Stimulated activated CD8-positive, alpha-beta memory T cell treated with anti-CD3 and anti-CD28 coated beads, Interleukin-12 subunit alpha, Interleukin-12 subunit beta, amount 100 ng/mL, for 24 hours (primary cell): ENCODE results near the gene RASEF.
"Not testable (repeated sequence)": the region's sequence is repeated elsewhere in the genome, so short reads cannot be mapped to it uniquely, and the experiment has no call there.

Experiments used
- DNase-seq: peaks from one replicate; pipeline ENCODE4 v3.0.0-alpha.2; 2020; ENCODE audit errors: extremely low read depth

Gene RASEF

DNA sequence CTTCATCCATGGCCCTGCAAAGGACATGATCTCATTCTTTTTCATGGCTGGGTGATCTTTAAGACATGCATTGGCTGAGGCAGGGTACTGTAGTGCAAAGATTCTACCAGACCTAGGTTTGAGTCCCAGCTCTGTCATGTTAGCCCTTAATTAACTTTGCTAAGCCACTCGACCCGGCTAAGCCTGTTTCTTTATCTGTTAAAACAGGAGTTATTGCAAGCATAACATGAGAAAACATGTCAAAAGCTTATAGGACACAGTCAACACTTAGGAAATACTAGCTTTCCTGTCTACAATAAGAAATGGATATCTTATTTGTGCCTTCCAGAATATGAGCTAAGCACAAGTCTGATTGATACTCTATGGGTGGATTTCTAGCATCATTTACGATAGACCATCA lies 92.6 kb downstream of the RASEF start:
- no peak for DNase-seq

DNA sequence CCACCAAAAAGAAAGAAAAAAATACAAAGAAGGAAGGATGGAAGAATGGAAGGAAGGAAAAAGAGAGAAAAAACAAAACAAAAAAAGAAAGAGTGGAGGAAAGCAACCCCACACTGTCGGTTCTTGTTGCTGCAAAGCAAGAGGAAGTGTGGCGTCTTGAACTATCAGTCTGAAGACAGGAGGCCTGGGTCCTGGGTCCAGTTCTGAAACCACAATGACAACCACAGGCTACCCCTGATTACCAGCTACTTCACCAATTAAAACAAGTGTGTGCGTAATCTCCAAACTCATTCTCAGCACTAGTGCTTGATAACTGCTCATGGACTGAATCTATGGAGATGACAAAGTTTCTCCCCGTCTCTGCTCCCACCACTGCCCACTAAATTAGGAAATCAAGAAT lies 93.7 kb downstream of the RASEF start:
- no peak for DNase-seq

DNA sequence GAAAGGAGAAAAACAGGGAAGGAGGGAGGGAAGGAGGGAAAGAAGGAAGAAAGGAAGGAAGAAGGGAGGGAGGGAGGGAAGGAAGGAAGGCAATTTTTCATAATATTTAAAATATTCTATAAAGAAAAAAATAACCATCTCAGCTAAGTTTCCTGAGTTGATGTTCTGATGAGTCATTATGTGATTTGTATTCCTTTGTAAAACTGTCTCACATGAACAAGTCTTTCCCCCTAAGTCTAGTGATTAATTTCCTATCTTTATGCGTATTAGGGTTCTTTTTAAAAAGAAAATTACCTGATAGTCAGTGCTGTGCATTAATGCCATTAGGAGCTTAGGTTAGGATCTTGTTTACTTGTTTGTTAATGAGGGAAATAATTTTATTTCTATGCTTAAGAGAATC lies 94.1 kb downstream of the RASEF start:
- no peak for DNase-seq

DNA sequence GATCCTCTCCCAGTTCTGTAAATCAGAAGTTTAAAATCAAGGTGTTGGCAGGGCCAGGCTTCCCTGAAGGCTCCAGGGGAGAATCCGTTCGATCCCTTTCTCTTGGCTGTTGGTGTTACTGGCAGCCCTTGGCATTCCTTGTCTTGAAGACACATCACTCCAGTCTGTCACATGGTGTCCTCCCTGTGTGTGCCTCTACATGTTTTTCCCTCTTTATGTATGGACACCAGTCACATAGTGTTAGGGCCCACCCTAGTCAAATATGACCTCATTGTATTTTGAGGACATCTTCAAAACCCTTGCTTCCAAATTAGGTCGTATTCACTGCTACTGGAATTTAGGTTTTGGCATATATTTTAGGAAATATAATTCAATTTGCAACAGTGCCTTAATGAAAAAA lies 94.6 kb downstream of the RASEF start:
- no peak for DNase-seq

DNA sequence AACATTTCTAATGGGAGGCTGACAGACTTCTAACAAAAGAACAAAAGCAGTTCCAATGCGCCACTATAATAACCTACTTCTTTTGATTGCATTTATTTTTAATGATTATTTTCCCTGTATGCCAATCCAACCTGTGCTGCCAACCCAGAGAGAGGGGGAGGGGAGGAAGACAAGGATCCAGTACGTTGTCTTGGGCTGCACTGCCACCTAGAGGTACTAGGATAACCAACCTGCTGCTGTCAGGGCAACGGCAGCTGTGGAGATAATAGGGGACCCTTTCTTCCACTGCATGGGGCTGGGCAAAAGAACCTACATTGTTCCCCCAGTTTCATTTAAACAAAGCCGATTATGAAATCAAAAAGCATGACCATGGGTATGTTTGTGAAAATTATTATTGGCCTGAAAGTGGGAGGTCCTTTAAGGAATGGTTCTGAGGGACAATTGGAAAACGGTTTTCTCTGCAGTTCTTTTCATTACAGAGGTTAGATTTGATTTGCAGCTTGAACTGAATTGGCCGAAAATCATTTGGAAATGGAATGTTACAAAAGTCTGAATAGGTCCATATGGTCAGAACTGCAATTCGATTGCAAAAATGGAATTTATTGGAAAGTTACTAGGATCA lies 101.3 kb downstream of the RASEF start:
- DNase-seq = peak; percentile 15

DNA sequence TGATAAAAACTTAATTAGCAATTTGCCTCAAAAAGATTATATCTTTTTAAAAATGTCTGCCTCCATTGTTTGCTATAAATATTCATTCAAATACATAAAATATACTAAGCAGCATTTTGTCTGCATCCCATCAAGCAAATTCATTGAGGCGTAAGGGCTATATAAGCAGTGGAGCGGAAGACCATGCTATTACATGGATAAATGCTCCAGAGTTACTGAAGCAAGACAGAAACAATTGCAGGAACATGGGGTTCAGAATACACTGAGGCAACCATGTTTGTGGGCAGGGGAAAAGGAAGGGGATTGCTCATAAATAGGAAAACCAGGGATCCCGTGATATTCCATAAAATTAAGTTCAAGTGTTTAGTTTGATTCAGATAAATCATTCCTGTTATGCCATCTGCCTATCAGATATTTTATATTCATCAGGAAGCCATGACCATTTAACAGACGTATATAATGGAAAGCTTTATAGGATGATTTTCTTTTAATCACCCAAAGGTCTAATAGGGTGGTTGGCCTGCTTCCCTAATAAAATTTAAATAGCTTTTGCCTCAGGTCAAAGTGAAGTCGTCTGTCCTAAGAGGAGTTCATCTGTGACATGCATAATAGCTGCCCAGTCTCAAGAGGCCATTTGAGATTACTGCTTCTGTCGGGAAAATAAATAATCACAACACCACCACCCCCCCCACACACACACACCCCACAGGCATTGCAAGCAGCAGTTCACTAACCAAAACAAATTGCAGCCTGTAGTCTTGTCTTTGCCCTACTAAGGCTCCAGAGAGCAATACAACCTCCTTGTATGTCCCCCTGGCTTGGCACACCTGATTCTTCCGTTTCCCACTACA lies 105.2 kb downstream of the RASEF start:
- DNase-seq = no peak

DNA sequence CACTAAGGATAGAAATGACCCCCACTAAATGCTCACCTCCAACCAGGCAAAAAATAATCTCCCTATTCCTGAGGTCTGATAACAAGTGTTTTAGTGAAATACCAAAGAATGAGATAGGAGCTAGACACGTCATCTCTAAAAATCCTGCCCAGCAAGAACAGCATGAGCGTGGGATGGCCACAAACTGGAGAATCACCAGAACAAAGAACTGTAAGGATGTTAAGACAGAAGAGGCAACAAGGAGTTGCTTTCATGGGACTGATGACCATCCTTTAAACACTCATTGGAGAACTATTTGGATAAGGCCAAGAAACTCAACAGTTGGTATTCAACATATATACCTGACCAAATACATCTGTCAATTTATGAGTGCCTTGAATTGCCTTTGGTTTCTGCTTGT lies 113.7 kb downstream of the RASEF start:
- no peak for DNase-seq

DNA sequence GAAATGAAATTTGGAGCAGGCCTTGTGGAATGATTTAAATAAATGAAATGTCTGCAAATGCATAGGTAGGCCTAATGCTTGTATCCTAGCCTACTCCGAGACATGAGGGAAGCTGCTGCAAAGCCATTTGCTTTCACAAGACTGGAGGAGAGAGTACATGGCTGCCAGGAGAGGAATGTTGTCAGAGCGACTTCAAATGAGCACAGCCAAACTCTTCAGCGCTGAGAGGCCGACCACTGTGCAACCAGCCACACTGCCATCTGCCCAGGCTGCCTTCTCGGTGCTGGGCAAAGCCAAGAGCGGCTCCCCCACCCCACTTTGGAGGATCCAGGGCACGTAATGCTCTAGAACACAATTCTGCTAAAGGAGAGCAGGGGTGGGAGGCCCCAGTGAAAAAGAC lies 122.6 kb downstream of the RASEF start:
- no peak for DNase-seq

DNA sequence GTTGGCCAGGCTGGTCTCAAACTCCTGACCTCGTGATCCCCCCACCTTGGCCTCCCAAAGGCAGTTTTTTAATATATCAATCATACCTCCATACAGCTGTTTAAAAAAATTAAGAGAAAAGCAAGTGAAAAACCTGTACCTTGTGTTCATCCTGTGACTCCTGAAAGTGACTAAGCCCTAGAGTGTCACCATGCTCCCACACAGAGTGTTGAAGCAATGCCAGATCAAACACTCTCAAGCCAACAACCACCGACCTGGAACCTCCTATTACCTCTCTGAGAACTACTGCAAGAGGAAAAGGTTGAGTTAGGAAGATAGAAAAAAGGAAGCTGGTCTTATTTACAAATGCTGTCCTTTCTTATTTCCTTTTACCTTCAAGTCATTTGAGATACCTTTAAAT lies 123.5 kb downstream of the RASEF start:
- no peak for DNase-seq

DNA sequence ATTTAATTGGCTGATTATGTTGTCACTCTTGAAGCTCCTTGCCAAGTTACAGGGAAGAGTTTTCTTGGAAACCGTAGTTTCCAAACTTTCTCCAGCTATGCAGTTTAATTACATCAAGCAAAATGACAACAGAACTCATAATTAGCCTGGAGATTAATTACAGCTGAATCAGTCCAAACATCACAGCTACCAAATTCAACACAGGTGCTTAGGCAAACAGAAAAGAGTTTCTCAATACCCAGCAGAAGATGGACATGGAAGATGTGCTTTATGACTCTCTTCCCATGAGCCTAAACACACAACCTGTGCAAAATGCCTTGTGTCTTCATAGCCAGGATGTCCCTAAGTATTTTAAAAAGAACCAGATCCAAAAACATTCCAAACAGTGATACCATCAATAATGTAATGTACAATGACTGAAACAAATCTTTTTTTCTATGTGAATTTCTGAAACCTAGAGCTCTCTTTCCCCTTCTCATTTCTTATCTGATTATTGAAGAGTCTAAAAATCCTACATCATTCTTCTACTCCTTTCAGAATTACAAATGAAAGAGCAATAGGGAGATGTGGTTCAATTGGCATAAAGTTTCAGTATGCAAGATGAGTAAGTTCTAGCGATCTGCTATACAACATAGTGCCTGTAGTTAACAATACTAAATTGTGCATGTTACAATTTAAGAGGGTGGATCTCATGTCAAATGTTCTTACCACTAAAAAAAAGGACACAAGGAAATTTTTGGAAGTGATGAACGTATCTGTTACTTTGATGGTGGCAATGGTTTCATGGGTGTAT lies 124.3 kb downstream of the RASEF start:
- no peak for DNase-seq

DNA sequence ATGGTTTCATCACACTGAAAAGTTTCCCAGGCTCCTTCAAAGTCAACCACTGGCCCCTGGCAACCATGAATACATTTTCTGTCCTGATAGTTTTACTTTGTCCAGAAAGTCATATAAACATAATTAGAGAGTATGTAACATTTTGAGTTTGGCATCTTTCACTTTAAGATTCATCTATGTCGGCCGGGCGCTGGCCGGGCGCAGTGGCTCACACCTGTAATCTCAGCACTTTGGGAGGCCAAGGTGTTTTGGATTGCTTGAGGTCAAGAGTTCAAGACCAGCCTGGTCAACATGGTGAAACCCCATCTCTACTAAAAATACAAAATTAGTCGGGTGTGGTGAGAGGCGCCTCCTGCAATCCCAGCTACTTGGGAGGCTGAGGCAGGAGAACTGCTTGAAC lies 126.4 kb downstream of the RASEF start:
- not testable (repeated sequence) for DNase-seq

DNA sequence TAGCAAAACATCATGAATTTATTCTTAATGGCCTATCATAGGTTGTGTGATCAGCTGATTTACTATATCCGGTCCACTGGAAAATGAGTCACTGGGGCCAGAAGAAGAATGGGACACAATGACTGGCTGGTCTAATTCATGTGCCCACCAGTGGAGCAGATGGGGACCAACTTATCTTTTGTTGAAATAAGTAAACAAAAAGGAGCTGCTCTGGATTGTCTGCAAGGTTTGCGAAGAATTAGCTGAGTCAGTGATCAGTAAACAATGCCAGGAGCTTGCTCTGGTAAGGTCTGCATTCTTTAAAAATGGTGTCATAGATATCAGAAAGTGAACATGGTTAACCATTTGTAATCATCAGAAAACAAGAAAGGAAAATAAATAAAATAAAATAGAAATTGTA lies 128.0 kb downstream of the RASEF start:
- no peak for DNase-seq

DNA sequence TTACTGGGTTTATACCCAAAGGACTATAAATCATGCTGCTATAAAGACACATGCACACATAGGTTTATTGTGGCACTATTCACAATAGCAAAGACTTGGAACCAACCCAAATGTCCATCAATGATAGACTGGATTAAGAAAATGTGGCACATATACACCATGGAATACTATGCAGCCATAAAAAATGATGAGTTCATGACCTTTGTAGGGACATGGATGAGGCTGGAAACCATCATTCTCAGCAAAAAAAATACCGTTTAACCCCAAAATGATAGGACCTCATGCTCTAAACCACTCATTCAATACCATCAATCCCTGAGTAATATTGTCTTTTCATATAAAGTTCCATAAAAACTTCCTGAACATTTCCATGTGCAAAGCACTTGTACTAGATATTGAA lies 128.9 kb downstream of the RASEF start:
- DNase-seq = not testable (repeated sequence)

DNA sequence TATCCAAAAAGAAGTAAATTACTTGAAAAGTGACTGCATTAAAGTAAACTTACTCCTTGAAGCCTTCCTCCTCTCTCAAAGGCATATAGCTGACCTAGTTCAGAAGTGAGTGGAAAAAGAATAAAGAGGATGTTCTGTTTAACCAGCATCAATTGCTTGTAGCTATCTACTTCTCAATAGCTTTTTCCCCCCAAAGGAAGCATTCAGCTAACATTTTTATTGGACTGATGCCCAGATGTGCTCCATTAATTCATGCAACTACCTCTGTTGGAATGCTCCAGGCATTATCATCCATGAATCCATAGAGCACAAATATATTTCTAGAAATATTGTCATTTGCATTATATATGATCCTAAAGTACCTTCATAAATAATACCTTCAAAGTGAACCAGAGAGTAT lies 132.8 kb downstream of the RASEF start:
- no peak for DNase-seq
